A549 treated with Mapracorat at 1 μM for 4 hours (cell line): ENCODE results near the gene NOSIP. TPM values are rescaled to one million over a fixed set of nuclear protein-coding genes. Genes with fewer than 3 reads are reported as not detected.

Experiments used
- total RNA-seq: library from RNA; stranded (reverse); fragments of 200-300 nt; extraction: Qiagen RNA extraction; gene quantifications from 5 replicates; pipeline ENCODE4 v1.2.3, GENCODE V29; 2022

NOSIP gene
- 88.3 to 108 TPM (median 105 TPM) in 5 replicates for total RNA-seq

GRCh38 chr19:49580264-49581006, at the start of gene NOSIP:
NOSIP (minus strand) TSS chr19:49580556; CDS start chr19:49560691, 19,865 bp downstream.

GRCh38 chr19:49590971-49591730, 10.8 kb upstream of the NOSIP start, which contains the start of gene PRR12:
PRR12 (plus strand) TSS chr19:49591182; CDS start chr19:49591655, 473 bp downstream.

GRCh38 chr19:49581007-49581508, 702 bp upstream of the NOSIP start, which contains the start of gene PRRG2:
PRRG2 (plus strand) TSS chr19:49581316; CDS start chr19:49583220, 1,904 bp downstream.

Other genes starting within 250 kb of the NOSIP start
- not detected in 5 replicates for gene CD37, start 245.2 kb downstream of the NOSIP start, total RNA-seq
- gene TEAD2, start 218.1 kb downstream of the NOSIP start, total RNA-seq = 14.1 to 20.5 TPM (median 17.5 TPM) in 5 replicates
- 0.11 to 1.1 TPM (median 0.59 TPM) in 5 replicates for gene DKKL1, start 216.7 kb downstream of the NOSIP start, total RNA-seq
- 0.06 TPM in 1 of 5 replicates, not detected in the others for gene KASH5, start 192.3 kb downstream of the NOSIP start, total RNA-seq
- gene PTH2, start 157.1 kb downstream of the NOSIP start, total RNA-seq = not detected in 5 replicates
- gene GFY, start 155.2 kb downstream of the NOSIP start, total RNA-seq = 0.08 to 0.22 TPM (median 0.19 TPM) in 4 of 5 replicates, not detected in the other
- gene SLC17A7, start 139.0 kb downstream of the NOSIP start, total RNA-seq = 0.44 to 0.71 TPM (median 0.55 TPM) in 5 replicates
- gene PIH1D1, start 128.7 kb downstream of the NOSIP start, total RNA-seq = 85.8 to 96.7 TPM (median 90.5 TPM) in 5 replicates
- 14.4 to 28.1 TPM (median 24.4 TPM) in 5 replicates for gene ALDH16A1, start 127.3 kb downstream of the NOSIP start, total RNA-seq
- 1.1 to 1.4 TPM (median 1.3 TPM) in 5 replicates for gene FLT3LG, start 106.3 kb downstream of the NOSIP start, total RNA-seq
- 3,905 to 4,301 TPM (median 4,085 TPM) in 5 replicates for gene RPL13A, start 92.9 kb downstream of the NOSIP start, total RNA-seq
- 3,769 to 4,865 TPM (median 3,847 TPM) in 5 replicates for gene RPS11, start 84.1 kb downstream of the NOSIP start, total RNA-seq
- 26.4 to 32.0 TPM (median 29.2 TPM) in 5 replicates for gene FCGRT, start 67.9 kb downstream of the NOSIP start, total RNA-seq
- gene RCN3, start 52.6 kb downstream of the NOSIP start, total RNA-seq = 1.3 to 2.9 TPM (median 2.3 TPM) in 5 replicates
- gene PRRG2, start 760 bp upstream of the NOSIP start, total RNA-seq = 0.44 to 1.1 TPM (median 0.75 TPM) in 5 replicates
- 25.0 to 35.5 TPM (median 34.0 TPM) in 5 replicates for gene PRR12, start 10.6 kb upstream of the NOSIP start, total RNA-seq
- gene RRAS, start 59.6 kb upstream of the NOSIP start, total RNA-seq = 99.6 to 157 TPM (median 144 TPM) in 5 replicates
- 39.5 to 69.3 TPM (median 65.3 TPM) in 5 replicates for gene SCAF1, start 61.7 kb upstream of the NOSIP start, total RNA-seq
- gene IRF3, start 85.3 kb upstream of the NOSIP start, total RNA-seq = 74.8 to 117 TPM (median 95.5 TPM) in 5 replicates
- 53.4 to 73.8 TPM (median 70.9 TPM) in 5 replicates for gene BCL2L12, start 85.4 kb upstream of the NOSIP start, total RNA-seq
- 403 to 432 TPM (median 421 TPM) in 5 replicates for gene PRMT1, start 96.7 kb upstream of the NOSIP start, total RNA-seq
- 3.6 to 7.2 TPM (median 5.1 TPM) in 5 replicates for gene ADM5, start 109.0 kb upstream of the NOSIP start, total RNA-seq
- 11.0 to 15.0 TPM (median 14.0 TPM) in 5 replicates for gene CPT1C, start 110.6 kb upstream of the NOSIP start, total RNA-seq
- gene TSKS, start 182.8 kb upstream of the NOSIP start, total RNA-seq = not detected in 5 replicates
- 40.1 to 57.8 TPM (median 55.4 TPM) in 5 replicates for gene AP2A1, start 186.4 kb upstream of the NOSIP start, total RNA-seq
- 13.3 to 16.4 TPM (median 14.5 TPM) in 5 replicates for gene FUZ, start 232.7 kb upstream of the NOSIP start, total RNA-seq
- 45.8 to 71.0 TPM (median 68.3 TPM) in 5 replicates for gene MED25, start 237.7 kb upstream of the NOSIP start, total RNA-seq